ENCODE measurements around the gene HDAC4.
A peak's percentile ranks its signal among the peaks of the same experiment; 100 is the strongest.

The HDAC4 gene

DNA sequence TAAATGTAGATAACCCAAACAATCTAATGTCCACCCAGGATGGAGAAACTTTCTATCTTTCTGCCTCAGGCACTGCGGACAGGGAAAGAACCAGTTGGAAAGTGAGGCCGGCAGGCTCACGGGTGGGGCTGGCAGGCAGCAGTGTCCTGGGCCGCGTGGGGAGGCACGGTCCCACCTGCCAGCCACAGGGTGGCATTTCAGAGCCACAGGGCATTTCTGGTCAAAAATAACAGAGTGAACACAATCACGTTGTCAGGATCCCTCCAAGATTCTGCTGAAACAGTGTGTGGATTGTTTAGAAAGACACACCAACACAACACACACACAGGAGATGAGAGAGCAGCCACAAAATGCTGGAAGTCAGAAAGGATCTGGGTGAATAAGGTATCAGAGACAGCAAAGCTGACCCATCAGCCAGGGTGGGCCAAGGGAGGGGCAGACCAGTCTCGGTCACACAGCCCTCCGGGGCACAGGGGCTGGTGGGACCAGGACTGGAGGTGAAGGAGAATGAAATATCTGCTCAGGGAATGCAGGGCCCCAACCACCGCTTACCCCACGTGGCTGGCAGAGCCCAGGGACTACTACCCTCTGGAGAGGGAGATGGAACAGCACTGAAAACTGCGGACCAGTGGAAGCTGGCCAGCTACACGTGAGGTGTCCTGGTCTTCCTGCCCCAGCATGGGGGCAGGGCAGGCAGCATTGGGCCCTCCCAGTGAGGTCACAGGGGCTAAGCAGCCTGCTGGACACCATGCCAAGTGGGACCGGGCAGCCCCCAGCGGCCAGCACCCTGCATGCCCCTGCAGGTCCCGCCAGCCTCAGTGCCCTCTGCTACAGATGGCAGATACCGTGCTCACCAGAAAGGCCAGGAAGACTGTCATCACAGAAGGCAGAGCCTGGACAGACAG lies 173.9 kb downstream of the HDAC4 start:
- Histone ChIP-seq H4K20me1 (ENCODE audit: insufficient read depth, low read length, poor library complexity, severe bottlenecking) (peaks cover 24% of the 10 kb centered on the region), H3K4me2 (ENCODE audit: low read depth, low read length, poor library complexity, severe bottlenecking) (no peak overlapping the region), H3K4me1 (ENCODE audit: insufficient read depth, low read length, poor library complexity, severe bottlenecking) (peaks cover 34% of the 10 kb centered on the region), H3K4me3 (ENCODE audit: low read length, poor library complexity, severe bottlenecking) (no peak overlapping the region), H3F3A (ENCODE audit: low read depth) (no peaks in the 10 kb centered on the region), H3K9ac (ENCODE audit: low read depth, low read length, poor library complexity, severe bottlenecking) (no peak overlapping the region), H3K79me2 (ENCODE audit: insufficient read depth, low read length) (peaks cover 32% of the 10 kb centered on the region), H3K9me3 (ENCODE audit: insufficient read depth, low read depth, low read length) (no peaks in the 10 kb centered on the region), H2AFZ (ENCODE audit: low read length) (no peak overlapping the region), H3K36me3 (ENCODE audit: insufficient read depth, low read length) (no peaks in the 10 kb centered on the region), H3K27me3 (ENCODE audit: insufficient read depth, low read length, poor library complexity, severe bottlenecking) (no peaks in the 10 kb centered on the region), H3K9me2 (replicated peaks; ENCODE audit: low read depth, low read length) (no peaks in the 10 kb centered on the region)
- TF ChIP-seq EZH2phosphoT487 (IDR thresholded peaks at IDR 0.05; ENCODE audit: borderline replicate concordance) (no peak), CTCF (conservative IDR thresholded peaks at IDR 0.05; ENCODE audit: low read length) (0 out of 2 replicates have a peak, but pooled peaks have one; percentile 18)

DNA sequence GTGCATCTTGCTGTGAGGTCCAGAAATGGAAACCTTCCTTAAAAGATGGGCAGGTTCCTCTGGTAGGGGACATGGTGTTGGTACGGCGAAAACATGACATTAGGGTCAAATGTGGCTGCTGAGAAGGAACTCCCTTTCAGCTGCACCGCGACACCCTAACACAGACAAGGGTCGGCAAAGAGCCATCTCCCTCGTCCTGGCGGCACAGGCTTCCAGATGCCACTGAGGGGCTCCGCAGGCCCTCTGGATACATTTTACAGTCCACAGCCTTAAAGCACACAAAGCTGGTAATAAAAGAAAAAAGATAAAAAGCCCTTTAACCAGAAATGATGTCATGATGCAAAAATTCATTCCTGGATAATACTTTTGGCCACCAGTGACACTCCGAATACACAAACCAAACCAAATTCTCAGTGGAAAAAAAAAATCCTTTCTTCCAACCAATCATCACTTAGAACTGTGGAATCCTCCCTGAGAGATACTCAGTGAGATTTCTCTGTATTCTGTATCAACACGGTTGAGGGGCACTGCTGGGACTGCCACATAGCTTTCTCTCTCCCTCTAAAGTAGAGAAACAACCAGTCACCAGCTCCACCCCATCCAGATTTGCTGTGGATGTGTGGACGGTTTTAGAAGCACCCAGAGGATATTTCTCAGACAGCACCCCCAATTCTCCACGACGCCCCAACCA lies 174.8 kb downstream of the HDAC4 start:
- H3K4me2 ChIP-seq (ENCODE audit: low read depth, low read length, poor library complexity, severe bottlenecking) = no peak overlapping the region
- no peak overlapping the region for H3K9ac ChIP-seq (ENCODE audit: low read depth, low read length, poor library complexity, severe bottlenecking)
- H3K9me2 ChIP-seq (replicated peaks; ENCODE audit: low read depth, low read length) = no peaks in the 10 kb centered on the region
- no peak overlapping the region for H3K4me3 ChIP-seq (ENCODE audit: low read length, poor library complexity, severe bottlenecking)
- H3K4me1 ChIP-seq (ENCODE audit: insufficient read depth, low read length, poor library complexity, severe bottlenecking) = peaks cover 38% of the 10 kb centered on the region
- peaks cover 40% of the 10 kb centered on the region for H3K79me2 ChIP-seq (ENCODE audit: insufficient read depth, low read length)
- no peaks in the 10 kb centered on the region for H3F3A ChIP-seq (ENCODE audit: low read depth)
- TF ChIP-seq EZH2phosphoT487 (IDR thresholded peaks at IDR 0.05; ENCODE audit: borderline replicate concordance) (no peak), CTCF (conservative IDR thresholded peaks at IDR 0.05; ENCODE audit: low read length) (no peak)
- peaks cover 24% of the 10 kb centered on the region for H4K20me1 ChIP-seq (ENCODE audit: insufficient read depth, low read length, poor library complexity, severe bottlenecking)
- H3K9me3 ChIP-seq (ENCODE audit: insufficient read depth, low read depth, low read length) = no peaks in the 10 kb centered on the region
- H3K36me3 ChIP-seq (ENCODE audit: insufficient read depth, low read length) = no peaks in the 10 kb centered on the region
- H3K27me3 ChIP-seq (ENCODE audit: insufficient read depth, low read length, poor library complexity, severe bottlenecking) = no peaks in the 10 kb centered on the region
- H2AFZ ChIP-seq (ENCODE audit: low read length) = no peak overlapping the region

DNA sequence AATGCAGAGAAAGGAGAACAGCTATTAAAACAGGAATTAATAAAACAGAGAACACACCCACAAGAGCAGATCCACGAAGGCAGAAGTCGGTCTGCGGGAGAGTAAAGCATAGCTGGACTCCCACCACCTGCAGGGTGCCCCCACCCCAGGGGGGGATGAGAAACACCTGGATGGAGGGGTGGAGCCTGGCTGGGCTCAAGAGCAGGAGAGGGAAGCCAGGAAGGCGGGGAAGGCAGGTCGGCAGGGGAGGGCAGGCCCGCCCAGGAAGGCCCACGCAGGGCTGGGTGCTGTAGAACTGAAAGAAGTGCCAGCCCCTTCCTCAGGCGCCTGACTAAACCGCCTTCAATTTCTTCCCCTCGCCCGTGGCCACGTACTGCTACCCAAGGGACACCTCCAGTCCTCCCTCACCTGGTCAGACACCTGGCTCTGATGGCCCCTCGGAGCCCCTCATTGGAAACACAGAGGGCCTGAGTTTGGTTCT lies 175.4 kb downstream of the HDAC4 start:
- H3K79me2 ChIP-seq (ENCODE audit: insufficient read depth, low read length) = peaks cover 46% of the 10 kb centered on the region
- no peaks in the 10 kb centered on the region for H3K27me3 ChIP-seq (ENCODE audit: insufficient read depth, low read length, poor library complexity, severe bottlenecking)
- H2AFZ ChIP-seq (ENCODE audit: low read length) = no peak overlapping the region
- H3K9ac ChIP-seq (ENCODE audit: low read depth, low read length, poor library complexity, severe bottlenecking) = no peak overlapping the region
- no peaks in the 10 kb centered on the region for H3K9me3 ChIP-seq (ENCODE audit: insufficient read depth, low read depth, low read length)
- H3K9me2 ChIP-seq (replicated peaks; ENCODE audit: low read depth, low read length) = no peaks in the 10 kb centered on the region
- peaks cover 24% of the 10 kb centered on the region for H4K20me1 ChIP-seq (ENCODE audit: insufficient read depth, low read length, poor library complexity, severe bottlenecking)
- no peak overlapping the region for H3K4me2 ChIP-seq (ENCODE audit: low read depth, low read length, poor library complexity, severe bottlenecking)
- no peaks in the 10 kb centered on the region for H3K36me3 ChIP-seq (ENCODE audit: insufficient read depth, low read length)
- TF ChIP-seq CTCF (conservative IDR thresholded peaks at IDR 0.05; ENCODE audit: low read length) (no peak), EZH2phosphoT487 (IDR thresholded peaks at IDR 0.05; ENCODE audit: borderline replicate concordance) (no peak)
- no peak overlapping the region for H3K4me3 ChIP-seq (ENCODE audit: low read length, poor library complexity, severe bottlenecking)
- H3F3A ChIP-seq (ENCODE audit: low read depth) = no peaks in the 10 kb centered on the region
- H3K4me1 ChIP-seq (ENCODE audit: insufficient read depth, low read length, poor library complexity, severe bottlenecking) = peaks cover 36% of the 10 kb centered on the region

Measured in Loucy (cell line).